Body of pancreas (tissue), 4 donors: ENCODE measurements around the gene WRNIP1. TPM values are rescaled to one million over a fixed set of nuclear protein-coding genes. Genes with fewer than 3 reads are reported as not detected.

ENCODE experiments used
- ATAC-seq: fragments of 150-250 bp; one replicate; pipeline ENCODE4 v1.9.1; 2016
- DNase-seq, 4 donors: peaks; one replicate each; pipeline ENCODE4 v3.0.0-alpha.2; 2019
- H3K27ac ChIP-seq, 4 donors: fragments of 200-600 bp; sonication (generic); 1 replicate in 3 of 4; 2 replicates in 1 of 4; pipeline versions ENCODE4 v1.5.1 to v1.6.1; 2016 to 2019; ENCODE audit warnings: mild to moderate bottlenecking in 1 of 4, mixed read lengths in 1 of 4, moderate library complexity in 1 of 4
- H3K27me3 ChIP-seq, 2 donors: fragments of 200-600 bp; sonication (generic); one replicate each; pipeline ENCODE4 v1.6.0; 2016; ENCODE audit warnings: mild to moderate bottlenecking in 1 of 2
- H3K36me3 ChIP-seq, 2 donors: fragments of 200-600 bp; sonication (generic); replicated peaks in 1 of 2; 2 replicates each; pipeline ENCODE4 v1.5.1; 2016; ENCODE audit warnings: low read depth in 2 of 2; ENCODE audit not compliant: insufficient read depth in 1 of 2
- H3K4me1 ChIP-seq: fragments of 200-600 bp; sonication (generic); one replicate; pipeline ENCODE4 v1.6.0; 2016
- H3K4me3 ChIP-seq, 2 donors: fragments of 200-600 bp; sonication (generic); 1 replicate in 1 of 2; 2 replicates in 1 of 2; pipeline ENCODE4 v1.5.1; 2016 to 2019
- H3K9me3 ChIP-seq, 3 donors: fragments of 200-600 bp; sonication (generic); 1 replicate in 2 of 3; 2 replicates in 1 of 3; pipeline ENCODE4 v1.5.1; 2016
- CTCF ChIP-seq, 7 experiments: fragments of 450-650 bp in 4 of 7; fragments of 200-600 bp in 3 of 7; sonication (generic) in 3 of 7; IDR thresholded peaks; one replicate each; pipeline ENCODE4 v1.5.1; 2016 to 2019; ENCODE audit warnings: antibody characterized with exemption in 7 of 7
- POLR2A ChIP-seq, 3 donors: fragments of 450-650 bp; IDR thresholded peaks; one replicate each; pipeline ENCODE4 v1.6.1; 2016; ENCODE audit warnings: antibody characterized with exemption in 3 of 3, mild to moderate bottlenecking in 2 of 3
- WGBS, 2 donors: methylation state at CpG; one replicate each; pipeline ENCODE4 v1.1.5; 2017; 5-methylcytosine and 5-hydroxymethylcytosine counted together
- intact Hi-C: fragments of 100-400 bp; cut with DNase I; formaldehyde crosslinking; loops from one replicate; pipeline ENCODE4 v1.15.1; 2023
- total RNA-seq, 2 donors: library from RNA; depleted of rRNA; stranded (reverse); fragments of >200 nt; gene quantifications; one replicate each; pipeline ENCODE4 v1.1.0, GENCODE V29; 2016

Gene WRNIP1
- total RNA-seq, 2 donors from 2014 or later = 61.0 to 62.0 TPM

- intact Hi-C loops = no loop called here
- no peak for ATAC-seq
- H3K27me3 ChIP-seq = no peaks in the 10 kb centered on the region
- DNase-seq = no peak
- no peaks in the 10 kb centered on the region for H3K9me3 ChIP-seq
- no peak overlapping the region for H3K4me3 ChIP-seq
- no peak overlapping the region for H3K27ac ChIP-seq
- no peaks in the 10 kb centered on the region for H3K36me3 ChIP-seq
- WGBS, 2 donors = 73 to 75% methylated on average over 5 of the region's 5 CpGs
- peaks cover 4% of the 10 kb centered on the region for H3K4me1 ChIP-seq
- TF ChIP-seq CTCF (IDR thresholded peaks at IDR 0.05) = no peak
- TF ChIP-seq POLR2A (IDR thresholded peaks at IDR 0.05) = no peak
These were observed 12.6 kb upstream of the WRNIP1 start for GRCh38 chr6:2752477-2753109.

DNA sequence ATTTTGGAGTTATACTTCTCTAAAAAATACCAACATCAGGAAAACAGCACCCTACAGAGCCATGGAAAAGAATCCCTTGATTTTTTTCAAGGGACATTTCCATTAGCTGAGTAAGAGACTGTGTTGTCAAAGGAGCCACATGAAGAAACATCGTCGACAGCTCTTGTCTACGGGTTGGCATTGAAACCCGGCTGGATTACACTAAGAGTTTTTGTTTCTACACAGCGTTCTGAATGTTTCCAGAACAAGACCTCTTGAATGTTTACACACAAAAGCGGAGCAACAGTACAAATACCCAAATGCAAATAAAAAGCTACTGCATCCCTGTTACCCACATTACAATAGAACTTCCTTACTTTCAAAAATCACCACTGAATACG, 12.1 kb upstream of the WRNIP1 start:
- TF ChIP-seq POLR2A (IDR thresholded peaks at IDR 0.05) (no peak), CTCF (IDR thresholded peaks at IDR 0.05) (no peak)
- intact Hi-C loops = no loop called here
- DNase-seq (no peak), ATAC-seq (no peak)
- Histone ChIP-seq H3K4me1 (peaks cover 4% of the 10 kb centered on the region), H3K36me3 (no peaks in the 10 kb centered on the region), H3K27me3 (no peaks in the 10 kb centered on the region), H3K9me3 (no peaks in the 10 kb centered on the region), H3K27ac (no peak overlapping the region), H3K4me3 (no peak overlapping the region)
- WGBS, 2 donors = 73 to 74% methylated on average over 7 of the region's 7 CpGs

DNA sequence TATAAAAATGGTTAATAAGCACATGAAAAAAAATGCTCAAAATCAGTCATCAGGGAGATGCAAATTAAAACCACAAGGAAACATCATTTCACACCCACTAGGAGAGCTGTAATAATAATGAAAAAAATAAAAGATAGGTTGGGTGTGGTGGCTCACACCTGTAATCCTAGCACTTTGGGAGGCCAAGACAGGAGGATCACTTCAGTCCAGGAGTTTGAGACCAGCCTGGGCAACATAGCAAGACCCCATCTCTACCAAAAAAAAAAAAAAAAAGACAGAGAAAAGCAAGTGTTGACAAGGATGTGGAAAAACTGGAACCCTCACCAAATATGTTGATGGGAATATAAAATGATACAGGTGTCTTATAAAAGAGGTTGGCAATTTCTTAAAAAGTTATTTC, 11.4 kb upstream of the WRNIP1 start:
- no peak for DNase-seq
- Histone ChIP-seq H3K4me3 (no peak overlapping the region), H3K36me3 (no peaks in the 10 kb centered on the region), H3K27ac (no peak overlapping the region), H3K4me1 (peaks cover 4% of the 10 kb centered on the region), H3K27me3 (no peaks in the 10 kb centered on the region), H3K9me3 (no peaks in the 10 kb centered on the region)
- ATAC-seq = no peak
- TF ChIP-seq CTCF (IDR thresholded peaks at IDR 0.05) = no peak
- no peak for TF ChIP-seq POLR2A (IDR thresholded peaks at IDR 0.05)
- intact Hi-C loops = no loop called here

GRCh38 chr6:2754393-2754792, 10.8 kb upstream of the WRNIP1 start:
- H3K27me3 ChIP-seq = no peaks in the 10 kb centered on the region
- peaks cover 4% of the 10 kb centered on the region for H3K4me1 ChIP-seq
- 57 to 89% methylated on average over 3 of the region's 3 CpGs for WGBS, 2 donors
- TF ChIP-seq POLR2A (IDR thresholded peaks at IDR 0.05) = no peak
- H3K27ac ChIP-seq = no peak overlapping the region
- intact Hi-C loops = no loop called here
- no peak overlapping the region for H3K4me3 ChIP-seq
- no peaks in the 10 kb centered on the region for H3K36me3 ChIP-seq
- no peak for DNase-seq
- no peak for ATAC-seq
- H3K9me3 ChIP-seq = no peaks in the 10 kb centered on the region

- no peak for TF ChIP-seq POLR2A (IDR thresholded peaks at IDR 0.05)
- no peak for TF ChIP-seq CTCF (IDR thresholded peaks at IDR 0.05)
- intact Hi-C loops = no loop called here
- Histone ChIP-seq H3K27me3 (no peaks in the 10 kb centered on the region), H3K4me3 (no peak overlapping the region), H3K36me3 (no peaks in the 10 kb centered on the region), H3K9me3 (no peaks in the 10 kb centered on the region), H3K4me1 (peaks cover under 1% of the 10 kb centered on the region), H3K27ac (no peak overlapping the region)
- no peak for ATAC-seq
- 89 to 95% methylated on average over 1 of the region's 1 CpG for WGBS, 2 donors
- DNase-seq = no peak
These were observed 10.3 kb upstream of the WRNIP1 start for GRCh38 chr6:2754911-2755310.
